Measurements from ENCODE around the gene SEMA5B.

DNA sequence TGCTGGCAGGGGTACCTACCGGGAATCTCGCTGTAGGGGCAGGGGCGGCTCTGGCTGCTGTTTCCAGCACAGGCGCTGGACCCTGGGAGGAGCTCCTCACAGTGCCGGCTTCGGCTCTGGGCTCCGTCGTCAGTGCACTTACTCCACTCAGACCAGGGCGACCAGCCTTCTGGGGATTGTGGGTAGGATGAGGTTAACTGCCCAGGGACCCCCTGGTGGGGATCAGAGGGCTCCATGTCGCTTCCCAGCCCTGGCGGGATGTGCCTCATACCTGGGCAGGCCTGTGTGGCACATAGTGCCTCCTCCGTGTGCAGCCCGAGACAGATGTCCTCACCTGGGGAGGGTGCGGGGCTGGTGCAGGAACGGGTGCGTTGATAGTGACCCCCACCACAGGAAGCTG is 115.7 kb downstream of the SEMA5B start:
- TF ChIP-seq, protein P1, sequence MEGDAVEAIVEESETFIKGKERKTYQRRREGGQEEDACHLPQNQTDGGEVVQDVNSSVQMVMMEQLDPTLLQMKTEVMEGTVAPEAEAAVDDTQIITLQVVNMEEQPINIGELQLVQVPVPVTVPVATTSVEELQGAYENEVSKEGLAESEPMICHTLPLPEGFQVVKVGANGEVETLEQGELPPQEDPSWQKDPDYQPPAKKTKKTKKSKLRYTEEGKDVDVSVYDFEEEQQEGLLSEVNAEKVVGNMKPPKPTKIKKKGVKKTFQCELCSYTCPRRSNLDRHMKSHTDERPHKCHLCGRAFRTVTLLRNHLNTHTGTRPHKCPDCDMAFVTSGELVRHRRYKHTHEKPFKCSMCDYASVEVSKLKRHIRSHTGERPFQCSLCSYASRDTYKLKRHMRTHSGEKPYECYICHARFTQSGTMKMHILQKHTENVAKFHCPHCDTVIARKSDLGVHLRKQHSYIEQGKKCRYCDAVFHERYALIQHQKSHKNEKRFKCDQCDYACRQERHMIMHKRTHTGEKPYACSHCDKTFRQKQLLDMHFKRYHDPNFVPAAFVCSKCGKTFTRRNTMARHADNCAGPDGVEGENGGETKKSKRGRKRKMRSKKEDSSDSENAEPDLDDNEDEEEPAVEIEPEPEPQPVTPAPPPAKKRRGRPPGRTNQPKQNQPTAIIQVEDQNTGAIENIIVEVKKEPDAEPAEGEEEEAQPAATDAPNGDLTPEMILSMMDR (IDR thresholded peaks at IDR 0.05; ENCODE audit: low read length): no peak
- no peak for TF ChIP-seq EZH2 (optimal IDR thresholded peaks at IDR 0.05; ENCODE audit: low read depth, low read length)

All from MM.1S (cell line).